ENCODE results near the gene EYA3.

EYA3 gene

GRCh38 chr1:28132171-28133167 is 44.1 kb upstream of the EYA3 start:
- TF ChIP-seq CTCF (IDR thresholded peaks at IDR 0.05; ENCODE audit: insufficient read depth, missing control alignments) = no peak
- no peak for DNase-seq (ENCODE audit: insufficient read length, low spot score)
- FAIRE-seq = no peak

- DNase-seq (ENCODE audit: insufficient read length, low spot score) (no peak), FAIRE-seq (no peak)
- TF ChIP-seq CTCF (IDR thresholded peaks at IDR 0.05; ENCODE audit: insufficient read depth, missing control alignments) = no peak
Measured at GRCh38 chr1:28130901-28131300, 42.5 kb upstream of the EYA3 start.

GRCh38 chr1:28129150-28129549 is 40.7 kb upstream of the EYA3 start:
- FAIRE-seq (no peak), DNase-seq (ENCODE audit: insufficient read length, low spot score) (no peak)
- TF ChIP-seq CTCF (IDR thresholded peaks at IDR 0.05; ENCODE audit: insufficient read depth, missing control alignments) = no peak

GRCh38 chr1:28127617-28128257 is 39.3 kb upstream of the EYA3 start:
- no peak for TF ChIP-seq CTCF (IDR thresholded peaks at IDR 0.05; ENCODE audit: insufficient read depth, missing control alignments)
- FAIRE-seq (no peak), DNase-seq (ENCODE audit: insufficient read length, low spot score) (no peak)

GRCh38 chr1:28126783-28127490 is 38.5 kb upstream of the EYA3 start:
- FAIRE-seq (no peak), DNase-seq (ENCODE audit: insufficient read length, low spot score) (no peak)
- no peak for TF ChIP-seq CTCF (IDR thresholded peaks at IDR 0.05; ENCODE audit: insufficient read depth, missing control alignments)

GRCh38 chr1:28126212-28126611 is 37.8 kb upstream of the EYA3 start:
- no peak for FAIRE-seq
- no peak for TF ChIP-seq CTCF (IDR thresholded peaks at IDR 0.05; ENCODE audit: insufficient read depth, missing control alignments)
- no peak for DNase-seq (ENCODE audit: insufficient read length, low spot score)

Measured in D721Med (cell line).